ENCODE data around the gene ZKSCAN8. TPM values are rescaled to one million over a fixed set of nuclear protein-coding genes. Genes with fewer than 3 reads are reported as not detected.
A peak's percentile ranks its signal among the peaks of the same experiment; 100 is the strongest.

Gene ZKSCAN8
- polyA plus RNA-seq, 1 of the 3 experiments (the other 2 are of a cell fraction) = 4.3 TPM

DNA sequence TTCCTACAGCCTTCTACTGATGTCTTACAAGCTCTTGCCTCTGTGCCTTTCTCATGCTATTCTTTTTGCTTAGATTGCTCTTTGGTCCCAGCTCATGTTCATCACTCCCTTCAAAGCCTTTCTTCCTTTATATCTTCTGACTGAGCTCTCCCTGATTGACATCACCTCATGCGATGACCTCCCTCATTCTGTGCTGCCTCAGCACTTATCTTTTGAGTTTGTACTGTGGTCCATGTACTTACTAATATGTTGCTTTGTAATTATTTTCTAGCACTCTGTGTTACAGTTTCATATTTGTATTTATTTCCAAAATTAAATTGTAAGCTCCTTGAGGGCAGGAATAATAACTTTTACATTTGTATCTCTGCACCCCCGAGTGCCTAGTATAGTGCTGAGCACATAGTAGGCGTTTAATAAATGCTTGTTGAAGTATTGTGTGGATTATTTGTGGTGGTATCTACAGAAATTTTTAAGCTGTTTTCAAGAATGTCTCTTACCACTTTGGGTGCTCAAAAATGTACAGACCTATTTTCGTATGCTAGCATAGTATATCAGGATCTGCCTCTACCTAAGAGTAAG, 17.4 kb downstream of the ZKSCAN8 start:
- H3F3A ChIP-seq (replicated peaks; ENCODE audit: insufficient read depth) = peaks cover 11% of the 10 kb centered on the region
- peaks cover 0 to 6% of the 10 kb centered on the region in 2 experiments; a peak in 1 of 4 replicates for H3K4me1 ChIP-seq (ENCODE audit: control insufficient read depth in 1 of 2, insufficient read depth in 2 of 2, low read depth in 1 of 2, low read length in 1 of 2)
- H3K4me2 ChIP-seq = no peak overlapping the region
- H3K36me3 ChIP-seq (replicated peaks in 1 of 2; ENCODE audit: control insufficient read depth in 1 of 2, insufficient read depth in 2 of 2, low read length in 1 of 2) = peaks cover 45 to 50% of the 10 kb centered on the region in 2 experiments
- H3K27me3 ChIP-seq (ENCODE audit: insufficient read depth) = no peaks in the 10 kb centered on the region
- TF ChIP-seq MEF2A (IDR thresholded peaks at IDR 0.05; ENCODE audit: borderline replicate concordance, low read depth) (no peak), CHD2 (IDR thresholded peaks at IDR 0.05; ENCODE audit: low read length, partially characterized antibody) (no peak)
- H3K9ac ChIP-seq = no peak overlapping the region
- no peaks in the 10 kb centered on the region for H4K20me1 ChIP-seq (ENCODE audit: insufficient read depth)
- H3K4me3 ChIP-seq (ENCODE audit: low read depth in 2 of 2, low read length in 1 of 2) = no peak overlapping the region
- no peak overlapping the region for H2AFZ ChIP-seq (ENCODE audit: low read depth)
- no peaks in the 10 kb centered on the region for H3K9me3 ChIP-seq
- H3K9me2 ChIP-seq = no peaks in the 10 kb centered on the region
- no peaks in the 10 kb centered on the region for H3K79me2 ChIP-seq (ENCODE audit: insufficient read depth)
- ChIA-PET CTCF (no interaction called here), POLR2A (interaction anchor here (1.6 kb wide), 1 partner anchor 18 kb away, joined by 6 read pairs; the partner anchor contains the start of gene ZKSCAN8)
- DNase-seq = no peak
- 95% methylated on average over 4 of the region's 4 CpGs for WGBS (ENCODE audit: low lambda C conversion rate)
- no peak overlapping the region for H3K27ac ChIP-seq (ENCODE audit: low read depth in 2 of 2, low read length in 1 of 2)

DNA sequence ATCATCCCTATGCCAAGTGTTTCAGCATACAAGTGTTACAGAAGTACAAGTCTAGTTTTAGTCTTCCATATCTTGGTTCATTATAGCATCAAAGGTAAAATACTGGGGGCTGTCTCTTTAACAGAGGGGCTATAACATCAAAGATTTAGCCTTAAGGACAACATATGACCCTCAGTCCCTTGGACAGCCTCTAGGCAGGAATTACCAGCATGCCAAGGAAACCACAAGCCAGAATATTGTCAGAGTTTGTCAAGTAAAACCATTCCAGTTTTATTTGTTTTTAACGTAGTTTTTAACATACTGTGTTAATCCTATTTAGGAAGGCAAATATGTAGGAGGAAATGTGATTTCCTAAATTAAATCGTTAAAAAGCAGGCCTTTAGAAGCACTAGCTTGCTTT, 18.6 kb downstream of the ZKSCAN8 start:
- H3K4me2 ChIP-seq = no peak overlapping the region
- peaks cover 33 to 39% of the 10 kb centered on the region in 2 experiments for H3K36me3 ChIP-seq (replicated peaks in 1 of 2; ENCODE audit: control insufficient read depth in 1 of 2, insufficient read depth in 2 of 2, low read length in 1 of 2)
- H3K9ac ChIP-seq = no peak overlapping the region
- H3F3A ChIP-seq (replicated peaks; ENCODE audit: insufficient read depth) = peaks cover 11% of the 10 kb centered on the region
- DNase-seq = no peak
- no peak overlapping the region for H3K27ac ChIP-seq (ENCODE audit: low read depth in 2 of 2, low read length in 1 of 2)
- ChIA-PET CTCF (interaction anchor here (0.9 kb wide), 1 partner anchor 196 kb away, joined by 3 read pairs; no protein-coding TSS in a partner anchor), POLR2A (no interaction called here)
- peaks cover 0 to 6% of the 10 kb centered on the region in 2 experiments; a peak in 1 of 4 replicates for H3K4me1 ChIP-seq (ENCODE audit: control insufficient read depth in 1 of 2, insufficient read depth in 2 of 2, low read depth in 1 of 2, low read length in 1 of 2)
- H3K9me2 ChIP-seq = no peaks in the 10 kb centered on the region
- H4K20me1 ChIP-seq (ENCODE audit: insufficient read depth) = no peaks in the 10 kb centered on the region
- H3K79me2 ChIP-seq (ENCODE audit: insufficient read depth) = no peaks in the 10 kb centered on the region
- no peak overlapping the region for H2AFZ ChIP-seq (ENCODE audit: low read depth)
- H3K27me3 ChIP-seq (ENCODE audit: insufficient read depth) = no peaks in the 10 kb centered on the region
- H3K4me3 ChIP-seq (ENCODE audit: low read depth in 2 of 2, low read length in 1 of 2) = no peak overlapping the region
- H3K9me3 ChIP-seq = no peaks in the 10 kb centered on the region
- WGBS (ENCODE audit: low lambda C conversion rate) = 95% methylated on average over 2 of the region's 2 CpGs
- TF ChIP-seq EP300 (IDR thresholded peaks at IDR 0.05; ENCODE audit: borderline replicate concordance in 1 of 2, low read depth in 1 of 2, low read length in 1 of 2) (no peak), MXI1 (IDR thresholded peaks at IDR 0.05; ENCODE audit: low read depth, low read length) (no peak), NRF1 (IDR thresholded peaks at IDR 0.05; ENCODE audit: low read depth, low read length) (no peak)

DNA sequence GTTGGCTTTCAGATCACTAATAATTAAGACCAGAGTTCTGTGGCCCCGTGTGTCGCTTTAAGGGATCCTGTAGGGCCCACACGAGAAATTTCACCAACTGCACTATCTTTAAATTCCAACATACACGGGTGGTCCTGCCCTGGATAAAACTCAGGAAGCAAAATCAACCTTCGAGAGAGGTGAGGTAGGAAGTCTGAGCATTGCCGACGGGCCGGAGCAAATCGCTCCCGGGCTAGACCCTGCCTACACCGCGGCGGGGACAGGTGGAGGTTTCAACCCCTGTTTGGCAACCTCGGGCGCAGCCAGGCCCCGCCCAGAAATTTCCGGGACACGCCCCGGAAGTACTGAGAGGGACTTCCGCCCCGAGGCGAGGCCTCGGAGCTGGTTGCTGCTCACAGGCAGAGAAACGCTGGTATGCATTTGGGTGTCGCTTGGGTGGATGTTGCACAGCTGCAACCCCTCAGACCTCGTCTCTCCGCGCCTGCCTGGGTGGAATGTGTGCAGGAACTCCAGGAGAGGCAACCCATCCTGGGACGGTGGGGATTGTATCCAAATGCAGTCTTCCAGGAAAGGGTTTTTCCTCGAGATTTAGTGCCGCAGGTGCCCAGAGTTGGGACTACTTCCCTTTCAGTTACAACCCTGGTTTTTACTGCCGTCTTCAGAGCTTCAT, 19.9 kb downstream of the ZKSCAN8 start:
- CTCF ChIA-PET = interaction anchor here (0.7 to 1.4 kb wide), 4 partner anchors 12 to 194 kb away, joined by 3 to 7 read pairs (median 4); no protein-coding TSS in a partner anchor

More for the DNA sequence above, 19.9 kb downstream of the ZKSCAN8 start:
- Histone ChIP-seq H3K4me3 (ENCODE audit: low read depth in 2 of 2, low read length in 1 of 2) (peak overlapping the region; percentile 61 to 70), H3K27me3 (ENCODE audit: insufficient read depth) (no peaks in the 10 kb centered on the region), H3K79me2 (ENCODE audit: insufficient read depth) (no peaks in the 10 kb centered on the region), H3K4me2 (peak overlapping the region; percentile 78), H3K9me2 (no peaks in the 10 kb centered on the region), H3K27ac (ENCODE audit: low read depth in 2 of 2, low read length in 1 of 2) (peak overlapping the region in 1 of 2 experiments; percentile 78; a peak in 2 of 4 replicates), H3K9me3 (no peaks in the 10 kb centered on the region), H2AFZ (ENCODE audit: low read depth) (peak overlapping the region; percentile 88), H4K20me1 (ENCODE audit: insufficient read depth) (no peaks in the 10 kb centered on the region), H3K4me1 (ENCODE audit: control insufficient read depth in 1 of 2, insufficient read depth in 2 of 2, low read depth in 1 of 2, low read length in 1 of 2) (peaks cover 0 to 6% of the 10 kb centered on the region in 2 experiments; a peak in 1 of 4 replicates), H3K9ac (peak overlapping the region; percentile 46), H3F3A (replicated peaks; ENCODE audit: insufficient read depth) (peaks cover 11% of the 10 kb centered on the region), H3K36me3 (replicated peaks in 1 of 2; ENCODE audit: control insufficient read depth in 1 of 2, insufficient read depth in 2 of 2, low read length in 1 of 2) (peaks cover 23 to 26% of the 10 kb centered on the region in 2 experiments)
- TF ChIP-seq ELF1 (IDR thresholded peaks at IDR 0.05) = peak; percentile 51; the same call in 1 of the 2 replicates
- peak; percentile 78; the same call in 1 of the 2 replicates for TF ChIP-seq TAF1 (IDR thresholded peaks at IDR 0.05; ENCODE audit: borderline replicate concordance, low read depth, low read length)
- TF ChIP-seq, protein P1, sequence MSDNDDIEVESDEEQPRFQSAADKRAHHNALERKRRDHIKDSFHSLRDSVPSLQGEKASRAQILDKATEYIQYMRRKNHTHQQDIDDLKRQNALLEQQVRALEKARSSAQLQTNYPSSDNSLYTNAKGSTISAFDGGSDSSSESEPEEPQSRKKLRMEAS (IDR thresholded peaks at IDR 0.05; ENCODE audit: low read depth) = peak; percentile 54; the same call in 1 of the 2 replicates
- peak; percentile 38; the same call in 1 of the 2 replicates for TF ChIP-seq SIN3A (IDR thresholded peaks at IDR 0.05; ENCODE audit: borderline replicate concordance, low read depth, low read length)
- TF ChIP-seq POLR2AphosphoS5 (IDR thresholded peaks at IDR 0.05; ENCODE audit: low read depth, low read length) = peak; percentile 97
- TF ChIP-seq GABPA (IDR thresholded peaks at IDR 0.05; ENCODE audit: low read depth) = peak; percentile 88
- TF ChIP-seq MXI1 (IDR thresholded peaks at IDR 0.05; ENCODE audit: low read depth, low read length) = peak; percentile 51; the same call in 1 of the 2 replicates
- TF ChIP-seq, protein P2, sequence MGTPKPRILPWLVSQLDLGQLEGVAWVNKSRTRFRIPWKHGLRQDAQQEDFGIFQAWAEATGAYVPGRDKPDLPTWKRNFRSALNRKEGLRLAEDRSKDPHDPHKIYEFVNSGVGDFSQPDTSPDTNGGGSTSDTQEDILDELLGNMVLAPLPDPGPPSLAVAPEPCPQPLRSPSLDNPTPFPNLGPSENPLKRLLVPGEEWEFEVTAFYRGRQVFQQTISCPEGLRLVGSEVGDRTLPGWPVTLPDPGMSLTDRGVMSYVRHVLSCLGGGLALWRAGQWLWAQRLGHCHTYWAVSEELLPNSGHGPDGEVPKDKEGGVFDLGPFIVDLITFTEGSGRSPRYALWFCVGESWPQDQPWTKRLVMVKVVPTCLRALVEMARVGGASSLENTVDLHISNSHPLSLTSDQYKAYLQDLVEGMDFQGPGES (IDR thresholded peaks at IDR 0.05; ENCODE audit: low read depth, low read length) = no peak
- TF ChIP-seq RXRA (IDR thresholded peaks at IDR 0.05; ENCODE audit: borderline replicate concordance, low read depth) = no peak
- DNase-seq = peak; percentile 87
- POLR2A ChIA-PET = interaction anchor here (0.6 to 1.2 kb wide), 5 partner anchors 9 to 57 kb away, joined by 3 to 7 read pairs (median 4); partner anchors contain the start of gene ZKSCAN8
- whole genome bisulfite sequencing (ENCODE audit: low lambda C conversion rate) = 13% methylated on average over 18 of the region's 32 CpGs

Data from SK-N-SH (cell line).